GM12865 (cell line): Measurements from ENCODE around the gene COL6A3.

ENCODE experiments used
- DNase-seq: peaks from one replicate; pipeline ENCODE4 v3.0.0; 2010; ENCODE audit warnings: low read depth
- H3K4me3 ChIP-seq: 2 replicates; pipeline ENCODE4 v1.5.1; 2011; ENCODE audit warnings: mild to moderate bottlenecking, low read depth, low read length, control low read depth
- CTCF ChIP-seq: IDR thresholded peaks from 2 replicates; pipeline ENCODE4 v1.5.1; 2011; ENCODE audit warnings: low read length, control low read depth, low read depth, inconsistent platforms; ENCODE audit not compliant: insufficient read depth; ENCODE audit errors: missing control alignments

Gene COL6A3

GRCh38 chr2:237403024-237403882 lies 10.7 kb downstream of the COL6A3 start:
- H3K4me3 ChIP-seq = no peak overlapping the region
- no peak for DNase-seq
- no peak for TF ChIP-seq CTCF

- no peak for TF ChIP-seq CTCF
- no peak overlapping the region for H3K4me3 ChIP-seq
Observed at GRCh38 chr2:237400199-237400598, 13.8 kb downstream of the COL6A3 start.

GRCh38 chr2:237397072-237397471 lies 16.9 kb downstream of the COL6A3 start:
- no peak for DNase-seq
- TF ChIP-seq CTCF = no peak
- H3K4me3 ChIP-seq = no peak overlapping the region

More at GRCh38 chr2:237400199-237400598, 13.8 kb downstream of the COL6A3 start:
- DNase-seq = no peak

- no peak overlapping the region for H3K4me3 ChIP-seq
- no peak for DNase-seq
- no peak for TF ChIP-seq CTCF
Observed at GRCh38 chr2:237393523-237393922, 20.4 kb downstream of the COL6A3 start.

- no peak for TF ChIP-seq CTCF
- no peak overlapping the region for H3K4me3 ChIP-seq
- no peak for DNase-seq
Observed at GRCh38 chr2:237392186-237392585, 21.8 kb downstream of the COL6A3 start.

- no peak for TF ChIP-seq CTCF
- DNase-seq = no peak
- H3K4me3 ChIP-seq = no peak overlapping the region
Observed at GRCh38 chr2:237391140-237391539, 22.8 kb downstream of the COL6A3 start.

- H3K4me3 ChIP-seq = no peak overlapping the region
- no peak for TF ChIP-seq CTCF
- DNase-seq = no peak
Observed at GRCh38 chr2:237390235-237390634, 23.7 kb downstream of the COL6A3 start.
